Gastroesophageal sphincter (tissue), 4 donors: ENCODE results near the gene ASIC2. TPM values are rescaled to one million over a fixed set of nuclear protein-coding genes. Genes with fewer than 3 reads are reported as not detected.

Experiments
- ATAC-seq: fragments of 150-250 bp; one replicate; pipeline ENCODE4 v1.9.1; 2016; ENCODE audit warnings: mild to moderate bottlenecking, moderate library complexity
- H3K27ac ChIP-seq, 4 donors: fragments of 200-600 bp; sonication (generic) in 3 of 4; 1 replicate in 3 of 4; 2 replicates in 1 of 4; pipeline ENCODE4 v1.5.1; 2016 to 2019
- H3K27me3 ChIP-seq: fragments of 200-600 bp; sonication (generic); one replicate; pipeline ENCODE4 v1.5.1; 2019
- H3K36me3 ChIP-seq, 2 donors: fragments of 200-600 bp; sonication (generic); one replicate each; pipeline ENCODE4 v1.5.1; 2019; ENCODE audit warnings: control low read depth in 1 of 2
- H3K4me1 ChIP-seq, 3 donors: fragments of 200-600 bp; sonication (generic); 1 replicate in 2 of 3; 2 replicates in 1 of 3; pipeline ENCODE4 v1.5.1; 2016 to 2019; ENCODE audit warnings: control low read depth in 2 of 3
- H3K4me3 ChIP-seq, 2 donors: fragments of 200-600 bp; sonication (generic); one replicate each; pipeline ENCODE4 v1.5.1; 2019; ENCODE audit warnings: mild to moderate bottlenecking in 1 of 2, moderate library complexity in 1 of 2
- H3K9me3 ChIP-seq, 3 donors: fragments of 200-600 bp; sonication (generic); one replicate each; pipeline ENCODE4 v1.5.1; 2017 to 2019; ENCODE audit warnings: control low read depth in 2 of 3
- EP300 ChIP-seq: sonication (generic); formaldehyde crosslinking; IDR thresholded peaks from one replicate; pipeline ENCODE4 v1.6.1; 2017; ENCODE audit warnings: antibody characterized with exemption, mild to moderate bottlenecking
- POLR2A ChIP-seq, 2 donors: fragments of 450-650 bp; IDR thresholded peaks; one replicate each; pipeline ENCODE4 v1.6.1; 2017; ENCODE audit warnings: antibody characterized with exemption in 2 of 2, mild to moderate bottlenecking in 2 of 2, moderate library complexity in 1 of 2
- POLR2AphosphoS5 ChIP-seq: sonication (generic); formaldehyde crosslinking; IDR thresholded peaks from one replicate; pipeline ENCODE4 v1.6.1; 2017; ENCODE audit warnings: antibody characterized with exemption
- WGBS, 2 donors: methylation state at CpG; one replicate each; pipeline ENCODE4 v1.1.5; 2018; ENCODE audit warnings: low coverage in 1 of 2; 5-methylcytosine and 5-hydroxymethylcytosine counted together
- total RNA-seq, 4 donors: library from RNA; depleted of rRNA; stranded (reverse); fragments of >200 nt; gene quantifications; one replicate each; pipeline ENCODE4 v1.1.0, GENCODE V29; 2016
- TF ChIP-seq, protein P1 (sequence below), 4 experiments: fragments of 200-600 bp in 2 of 4; fragments of 450-650 bp in 2 of 4; sonication (generic) in 1 of 4; IDR thresholded peaks; one replicate each; pipeline ENCODE4 v1.5.1; 2017 to 2019; ENCODE audit warnings: antibody characterized with exemption in 4 of 4, mild to moderate bottlenecking in 2 of 4, moderate library complexity in 2 of 4

Gene ASIC2
- total RNA-seq, 4 donors from 2014 or later = 0.15 TPM; not detected in 3

DNA sequence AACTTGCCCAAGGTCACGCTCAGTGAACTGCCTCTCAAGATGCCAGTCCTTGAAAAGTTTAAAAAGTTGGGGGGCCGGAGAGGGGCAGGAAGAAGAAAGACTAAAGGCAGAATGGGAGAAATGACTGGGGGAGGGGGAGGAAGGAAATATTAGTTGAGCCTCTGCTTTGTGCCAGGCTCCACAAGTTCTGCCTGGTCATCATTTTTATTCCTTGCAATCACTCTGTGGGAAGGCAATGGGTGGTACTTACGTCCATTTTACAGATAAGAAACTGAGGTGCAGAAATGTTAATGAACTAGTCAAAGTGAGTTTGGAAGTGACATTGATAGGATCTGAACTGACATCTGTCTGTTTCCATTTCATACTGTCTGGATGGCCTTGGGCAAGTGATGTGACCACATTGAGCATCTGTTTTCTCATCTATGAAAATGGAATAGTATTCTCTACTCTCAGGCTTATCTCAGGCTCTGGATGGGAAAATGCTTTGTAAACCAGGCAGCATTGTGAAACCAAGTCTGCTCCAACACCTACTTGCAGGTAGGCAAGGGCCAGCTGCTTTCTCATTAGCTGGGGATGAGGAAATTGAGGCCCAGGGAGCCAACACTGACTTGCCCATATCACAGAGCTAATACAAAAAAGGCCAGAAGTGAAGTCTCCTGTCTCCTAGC is 19.2 kb downstream of the ASIC2 start:
- ATAC-seq = no peak
- 76 to 80% methylated on average over 3 of the region's 3 CpGs for WGBS, 2 donors
- Histone ChIP-seq H3K27ac (no peak overlapping the region), H3K9me3 (no peaks in the 10 kb centered on the region), H3K4me3 (no peak overlapping the region), H3K36me3 (no peaks in the 10 kb centered on the region), H3K4me1 (no peaks in the 10 kb centered on the region), H3K27me3 (peaks cover 33% of the 10 kb centered on the region)
- TF ChIP-seq POLR2A (IDR thresholded peaks at IDR 0.05) (no peak), EP300 (no peak), POLR2AphosphoS5 (no peak)
- TF ChIP-seq, protein P1, sequence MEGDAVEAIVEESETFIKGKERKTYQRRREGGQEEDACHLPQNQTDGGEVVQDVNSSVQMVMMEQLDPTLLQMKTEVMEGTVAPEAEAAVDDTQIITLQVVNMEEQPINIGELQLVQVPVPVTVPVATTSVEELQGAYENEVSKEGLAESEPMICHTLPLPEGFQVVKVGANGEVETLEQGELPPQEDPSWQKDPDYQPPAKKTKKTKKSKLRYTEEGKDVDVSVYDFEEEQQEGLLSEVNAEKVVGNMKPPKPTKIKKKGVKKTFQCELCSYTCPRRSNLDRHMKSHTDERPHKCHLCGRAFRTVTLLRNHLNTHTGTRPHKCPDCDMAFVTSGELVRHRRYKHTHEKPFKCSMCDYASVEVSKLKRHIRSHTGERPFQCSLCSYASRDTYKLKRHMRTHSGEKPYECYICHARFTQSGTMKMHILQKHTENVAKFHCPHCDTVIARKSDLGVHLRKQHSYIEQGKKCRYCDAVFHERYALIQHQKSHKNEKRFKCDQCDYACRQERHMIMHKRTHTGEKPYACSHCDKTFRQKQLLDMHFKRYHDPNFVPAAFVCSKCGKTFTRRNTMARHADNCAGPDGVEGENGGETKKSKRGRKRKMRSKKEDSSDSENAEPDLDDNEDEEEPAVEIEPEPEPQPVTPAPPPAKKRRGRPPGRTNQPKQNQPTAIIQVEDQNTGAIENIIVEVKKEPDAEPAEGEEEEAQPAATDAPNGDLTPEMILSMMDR (IDR thresholded peaks at IDR 0.05) = no peak

DNA sequence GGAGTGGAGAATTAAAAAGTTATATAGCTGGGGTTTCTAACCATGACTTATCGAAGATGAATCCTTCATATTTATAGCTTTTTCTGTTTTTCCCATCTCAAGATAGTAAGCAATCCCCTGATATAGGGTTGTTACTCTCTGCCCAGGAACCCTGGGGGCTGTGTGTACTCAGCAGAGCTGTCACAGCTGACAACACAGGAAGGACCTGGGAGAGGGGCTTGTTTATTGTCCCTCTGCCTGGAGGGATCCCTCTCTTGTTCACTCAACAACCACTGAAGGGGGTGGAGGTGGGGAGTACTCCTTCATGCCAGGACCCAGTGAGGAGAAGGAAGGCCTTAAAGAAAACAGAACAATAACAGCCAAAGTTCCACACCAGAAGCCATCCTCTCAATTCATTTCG is 19.8 kb downstream of the ASIC2 start:
- Histone ChIP-seq H3K27ac (no peak overlapping the region), H3K4me1 (no peaks in the 10 kb centered on the region), H3K36me3 (no peaks in the 10 kb centered on the region), H3K27me3 (peaks cover 28% of the 10 kb centered on the region), H3K4me3 (no peak overlapping the region), H3K9me3 (no peaks in the 10 kb centered on the region)
- TF ChIP-seq POLR2A (IDR thresholded peaks at IDR 0.05) (no peak), POLR2AphosphoS5 (no peak), EP300 (no peak)
- TF ChIP-seq, protein P1 (IDR thresholded peaks at IDR 0.05) = no peak
- WGBS, 2 donors = 82 to 88% methylated on average over 2 of the region's 2 CpGs
- no peak for ATAC-seq

DNA sequence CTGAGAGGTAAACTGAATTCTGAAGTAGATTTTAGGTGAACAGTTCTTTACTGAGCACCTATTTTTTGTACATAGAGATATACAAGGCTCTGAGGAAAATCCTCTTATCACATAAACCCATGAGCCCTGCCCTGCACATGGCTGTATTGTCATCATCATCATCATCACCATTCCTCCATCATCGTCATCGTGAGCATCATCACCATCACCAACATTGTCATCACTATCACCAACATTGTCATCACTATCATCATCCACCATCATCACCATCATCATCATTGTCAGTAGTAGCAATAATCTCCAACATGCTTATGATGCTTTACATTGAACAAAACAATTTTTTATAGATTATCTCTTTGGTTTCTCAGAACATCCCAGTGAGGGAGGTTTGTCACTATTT is 20.7 kb downstream of the ASIC2 start:
- peaks cover 28% of the 10 kb centered on the region for H3K27me3 ChIP-seq
- no peaks in the 10 kb centered on the region for H3K4me1 ChIP-seq
- H3K9me3 ChIP-seq = no peaks in the 10 kb centered on the region
- no peaks in the 10 kb centered on the region for H3K36me3 ChIP-seq
- ATAC-seq = no peak
- H3K4me3 ChIP-seq = no peak overlapping the region
- WGBS, 2 donors = 83 to 100% methylated on average over 2 of the region's 2 CpGs
- H3K27ac ChIP-seq = no peak overlapping the region
- TF ChIP-seq, protein P1 (IDR thresholded peaks at IDR 0.05) = no peak
- TF ChIP-seq POLR2A (IDR thresholded peaks at IDR 0.05) = no peak
- no peak for TF ChIP-seq POLR2AphosphoS5
- no peak for TF ChIP-seq EP300

DNA sequence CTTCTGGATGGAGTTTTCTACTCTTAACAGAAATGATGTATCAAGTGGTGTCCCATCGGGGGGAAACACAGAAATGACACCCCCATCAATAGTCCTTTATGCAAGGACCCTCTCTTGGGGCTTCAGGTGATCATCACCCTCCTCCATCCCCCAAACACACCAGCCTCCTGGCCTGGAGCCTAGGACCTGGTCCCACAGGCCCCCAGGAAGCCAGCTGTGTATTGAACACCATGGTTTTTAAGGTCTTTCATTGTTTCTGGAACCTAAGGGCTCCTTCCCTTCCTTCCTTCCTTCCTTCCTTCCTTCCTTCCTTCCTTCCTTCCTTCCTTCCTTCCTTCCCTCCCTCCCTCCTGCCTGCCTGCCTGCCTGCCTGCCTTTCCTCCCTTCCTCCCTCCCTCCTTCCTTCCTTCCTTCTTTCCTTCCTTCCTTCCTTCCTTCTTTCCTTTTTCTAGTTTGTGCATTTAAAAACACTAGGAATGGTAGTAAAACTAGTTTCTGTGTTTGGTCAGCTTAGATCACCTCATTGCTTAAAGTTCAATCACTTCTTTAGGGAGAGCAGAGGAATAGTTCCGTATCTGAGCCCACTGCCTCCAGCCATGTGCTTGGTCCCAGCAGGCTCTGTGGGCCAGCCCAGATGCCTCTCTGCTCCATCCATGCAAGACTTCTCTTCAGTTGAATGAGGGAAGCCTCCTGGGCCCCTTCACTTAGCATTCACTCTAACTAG is 23.6 kb downstream of the ASIC2 start:
- ATAC-seq = no peak
- no peaks in the 10 kb centered on the region for H3K36me3 ChIP-seq
- H3K4me1 ChIP-seq = no peaks in the 10 kb centered on the region
- no peak overlapping the region for H3K4me3 ChIP-seq
- WGBS, 2 donors = 73% methylated on average over 1 of the region's 2 CpGs; no CpG with 5 or more reads in 1 of the 2 donors
- H3K27ac ChIP-seq = no peak overlapping the region
- TF ChIP-seq POLR2A (IDR thresholded peaks at IDR 0.05) (no peak), EP300 (no peak), POLR2AphosphoS5 (no peak)
- TF ChIP-seq, protein P1 (IDR thresholded peaks at IDR 0.05) = no peak
- peaks cover 47% of the 10 kb centered on the region for H3K27me3 ChIP-seq
- H3K9me3 ChIP-seq = no peaks in the 10 kb centered on the region
